HEK293 (cell line): ENCODE data around the gene YPEL1.

ENCODE experiments used
- CTCF ChIP-seq: fragments of 450-650 bp; formaldehyde crosslinking; IDR thresholded peaks from 2 replicates; pipeline ENCODE4 v1.5.1; 2016; ENCODE audit warnings: missing biosample characterization, missing genetic modification characterization
- ZNF335 ChIP-seq: fragments of 450-650 bp; formaldehyde crosslinking; conservative IDR thresholded peaks from 2 replicates; pipeline ENCODE4 v1.5.1; 2016; ENCODE audit warnings: missing biosample characterization, missing genetic modification characterization

GRCh38 chr22:21694795-21695429, 40.7 kb downstream of the YPEL1 start:
- TF ChIP-seq ZNF335 (tag by site-specific recombination): no peak
- no peak for TF ChIP-seq CTCF (tag by site-specific recombination)
